ENCODE results near the gene TINAG.

DNA sequence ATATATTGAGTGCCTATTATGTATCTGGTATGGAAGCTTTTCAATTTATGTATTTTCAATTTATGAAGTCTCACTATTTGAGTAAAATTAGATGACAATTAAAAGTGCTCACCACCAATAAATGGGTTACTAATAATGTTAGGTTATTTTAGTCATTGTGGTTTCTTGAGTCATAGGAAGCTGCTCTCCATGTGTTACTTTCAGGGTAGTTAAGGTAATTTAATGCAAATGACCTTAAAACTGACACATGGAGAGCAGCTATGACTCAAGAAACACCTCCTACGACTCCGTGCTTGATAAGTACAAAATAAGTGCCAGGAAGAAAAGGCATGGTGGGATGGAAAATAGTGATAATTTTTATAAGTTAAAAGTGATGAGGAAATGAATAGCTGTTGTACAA, 16.5 kb upstream of the TINAG start:
- no peak for TF ChIP-seq CREB1 (IDR thresholded peaks at IDR 0.05)
- TF ChIP-seq CREB1 (CRISPR knock-in tag; IDR thresholded peaks at IDR 0.05): no peak
- TF ChIP-seq, protein P1, sequence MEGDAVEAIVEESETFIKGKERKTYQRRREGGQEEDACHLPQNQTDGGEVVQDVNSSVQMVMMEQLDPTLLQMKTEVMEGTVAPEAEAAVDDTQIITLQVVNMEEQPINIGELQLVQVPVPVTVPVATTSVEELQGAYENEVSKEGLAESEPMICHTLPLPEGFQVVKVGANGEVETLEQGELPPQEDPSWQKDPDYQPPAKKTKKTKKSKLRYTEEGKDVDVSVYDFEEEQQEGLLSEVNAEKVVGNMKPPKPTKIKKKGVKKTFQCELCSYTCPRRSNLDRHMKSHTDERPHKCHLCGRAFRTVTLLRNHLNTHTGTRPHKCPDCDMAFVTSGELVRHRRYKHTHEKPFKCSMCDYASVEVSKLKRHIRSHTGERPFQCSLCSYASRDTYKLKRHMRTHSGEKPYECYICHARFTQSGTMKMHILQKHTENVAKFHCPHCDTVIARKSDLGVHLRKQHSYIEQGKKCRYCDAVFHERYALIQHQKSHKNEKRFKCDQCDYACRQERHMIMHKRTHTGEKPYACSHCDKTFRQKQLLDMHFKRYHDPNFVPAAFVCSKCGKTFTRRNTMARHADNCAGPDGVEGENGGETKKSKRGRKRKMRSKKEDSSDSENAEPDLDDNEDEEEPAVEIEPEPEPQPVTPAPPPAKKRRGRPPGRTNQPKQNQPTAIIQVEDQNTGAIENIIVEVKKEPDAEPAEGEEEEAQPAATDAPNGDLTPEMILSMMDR (CRISPR knock-in tag; IDR thresholded peaks at IDR 0.05): no peak
- TF ChIP-seq ZNF672 (CRISPR knock-in tag; IDR thresholded peaks at IDR 0.05): no peak
- no peak for TF ChIP-seq NBN (conservative IDR thresholded peaks at IDR 0.05)
- no peak for TF ChIP-seq NR1H2 (CRISPR knock-in tag; IDR thresholded peaks at IDR 0.05; ENCODE audit: borderline replicate concordance, low read depth)
- TF ChIP-seq, protein P2, sequence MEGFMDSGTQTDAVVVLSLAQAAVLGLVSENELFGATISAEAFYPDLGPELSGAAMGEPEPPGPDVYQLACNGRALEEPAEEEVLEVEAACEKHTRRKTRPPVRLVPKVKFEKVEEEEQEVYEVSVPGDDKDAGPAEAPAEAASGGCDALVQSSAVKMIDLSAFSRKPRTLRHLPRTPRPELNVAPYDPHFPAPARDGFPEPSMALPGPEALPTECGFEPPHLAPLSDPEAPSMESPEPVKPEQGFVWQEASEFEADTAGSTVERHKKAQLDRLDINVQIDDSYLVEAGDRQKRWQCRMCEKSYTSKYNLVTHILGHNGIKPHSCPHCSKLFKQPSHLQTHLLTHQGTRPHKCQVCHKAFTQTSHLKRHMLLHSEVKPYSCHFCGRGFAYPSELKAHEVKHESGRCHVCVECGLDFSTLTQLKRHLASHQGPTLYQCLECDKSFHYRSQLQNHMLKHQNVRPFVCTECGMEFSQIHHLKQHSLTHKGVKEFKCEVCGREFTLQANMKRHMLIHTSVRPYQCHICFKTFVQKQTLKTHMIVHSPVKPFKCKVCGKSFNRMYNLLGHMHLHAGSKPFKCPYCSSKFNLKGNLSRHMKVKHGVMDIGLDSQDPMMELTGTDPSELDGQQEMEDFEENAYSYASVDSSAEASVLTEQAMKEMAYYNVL (CRISPR knock-in tag; IDR thresholded peaks at IDR 0.05; ENCODE audit: borderline replicate concordance): no peak
- no peak for TF ChIP-seq ZNF207 (IDR thresholded peaks at IDR 0.05; ENCODE audit: borderline replicate concordance)
- TF ChIP-seq, protein P3, sequence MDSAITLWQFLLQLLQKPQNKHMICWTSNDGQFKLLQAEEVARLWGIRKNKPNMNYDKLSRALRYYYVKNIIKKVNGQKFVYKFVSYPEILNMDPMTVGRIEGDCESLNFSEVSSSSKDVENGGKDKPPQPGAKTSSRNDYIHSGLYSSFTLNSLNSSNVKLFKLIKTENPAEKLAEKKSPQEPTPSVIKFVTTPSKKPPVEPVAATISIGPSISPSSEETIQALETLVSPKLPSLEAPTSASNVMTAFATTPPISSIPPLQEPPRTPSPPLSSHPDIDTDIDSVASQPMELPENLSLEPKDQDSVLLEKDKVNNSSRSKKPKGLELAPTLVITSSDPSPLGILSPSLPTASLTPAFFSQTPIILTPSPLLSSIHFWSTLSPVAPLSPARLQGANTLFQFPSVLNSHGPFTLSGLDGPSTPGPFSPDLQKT (CRISPR knock-in tag; IDR thresholded peaks at IDR 0.05; ENCODE audit: borderline replicate concordance): no peak
- TF ChIP-seq TCF7L2 (IDR thresholded peaks at IDR 0.05; ENCODE audit: low read depth, low read length): no peak
- no peak for TF ChIP-seq RAD21 (CRISPR knock-in tag; IDR thresholded peaks at IDR 0.05)
- TF ChIP-seq CBX5 (CRISPR knock-in tag; IDR thresholded peaks at IDR 0.05; ENCODE audit: borderline replicate concordance): no peak
- TF ChIP-seq ZFP62 (CRISPR knock-in tag; IDR thresholded peaks at IDR 0.05): no peak
